GM19193 (cell line): ENCODE data around the gene EMILIN2.

Experiments
- POLR2A ChIP-seq: IDR thresholded peaks from 4 replicates; pipeline ENCODE4 v1.6.1; 2011; ENCODE audit not compliant: insufficient read depth, insufficient read length; ENCODE audit errors: extremely low read depth

The EMILIN2 gene

DNA sequence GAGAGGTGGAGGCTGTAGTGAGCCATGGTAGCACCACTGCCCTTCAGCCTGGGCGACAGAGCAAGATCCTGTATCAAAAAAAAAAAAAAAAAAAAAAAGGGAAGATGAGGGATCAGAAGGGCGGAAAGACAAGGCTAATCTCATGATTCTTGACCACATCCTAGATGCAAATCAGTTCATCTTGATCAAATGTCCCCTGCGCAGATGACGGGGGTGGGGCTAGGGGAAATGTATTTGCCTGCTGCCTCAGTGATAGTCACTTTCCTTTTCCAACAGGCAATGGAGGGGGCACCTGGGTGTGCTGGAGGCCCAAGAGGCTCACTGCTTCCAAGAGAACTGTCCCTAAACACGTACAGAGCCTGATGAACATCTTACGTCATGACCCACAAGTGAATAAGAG is 3.7 kb upstream of the EMILIN2 start:
- TF ChIP-seq POLR2A: no peak

DNA sequence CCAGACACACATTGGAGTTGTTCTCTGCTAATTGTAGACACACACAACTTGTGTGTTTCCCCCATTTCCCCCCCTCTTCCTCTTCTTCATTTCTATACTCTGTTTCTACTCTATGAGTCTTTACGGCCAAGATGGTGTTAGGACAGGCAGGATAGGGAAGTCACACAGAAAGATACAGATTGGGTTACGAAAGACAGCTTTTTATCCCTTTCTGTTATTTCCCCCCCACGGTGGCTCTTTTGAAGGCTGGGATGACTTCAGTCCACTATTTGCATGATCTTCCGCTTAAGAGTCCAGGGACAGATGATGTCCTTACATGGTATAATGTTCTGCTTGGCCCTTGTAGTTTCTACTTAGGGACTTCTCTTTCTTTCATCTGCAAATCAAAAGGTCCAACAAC is 1.6 kb upstream of the EMILIN2 start:
- no peak for TF ChIP-seq POLR2A

DNA sequence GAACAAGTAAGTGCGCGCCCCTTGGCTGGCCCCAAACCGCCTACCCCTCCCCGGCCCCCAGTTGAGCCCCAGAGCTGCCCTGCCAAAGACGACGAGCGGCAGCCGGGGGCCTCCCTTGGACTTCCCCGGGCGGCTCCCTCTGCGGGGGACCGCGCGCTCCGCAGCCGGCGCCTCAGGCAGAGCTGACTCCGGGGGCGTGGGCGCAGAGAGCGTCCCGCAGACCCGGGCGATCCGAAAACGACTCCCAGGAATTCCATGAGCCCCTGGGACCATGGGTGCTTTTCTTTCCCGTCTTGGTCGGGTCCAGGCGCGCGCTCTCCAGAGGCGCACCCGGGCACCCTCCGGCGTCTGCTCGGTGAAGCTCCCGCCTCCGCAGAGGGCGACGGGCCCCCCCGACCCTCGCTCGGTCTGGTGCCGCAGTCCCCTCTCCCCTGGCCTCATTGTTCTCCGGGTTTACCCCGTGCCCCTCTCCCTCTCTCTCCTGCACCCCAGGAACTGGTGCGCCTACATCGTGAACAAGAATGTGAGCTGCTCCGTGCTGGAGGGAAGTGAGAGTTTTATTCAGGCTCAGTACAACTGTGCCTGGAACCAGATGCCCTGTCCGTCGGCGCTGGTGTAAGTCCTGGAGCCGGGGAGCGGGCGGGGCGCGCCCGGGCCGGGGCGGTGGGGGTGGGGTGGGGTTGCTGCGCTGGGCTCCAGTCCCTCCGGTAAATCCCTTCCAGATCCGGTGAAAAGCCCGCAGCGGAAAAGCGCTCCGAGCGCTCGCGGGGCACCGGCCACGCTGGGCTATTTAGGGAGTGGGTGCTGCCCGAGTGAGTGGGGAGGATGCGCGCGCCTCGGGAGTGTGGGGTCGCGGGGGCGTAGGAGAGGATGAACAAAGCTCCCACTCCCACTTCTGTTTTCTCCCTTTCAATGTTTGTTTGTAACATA is 776 bp downstream of the EMILIN2 start:
- TF ChIP-seq POLR2A: no peak

DNA sequence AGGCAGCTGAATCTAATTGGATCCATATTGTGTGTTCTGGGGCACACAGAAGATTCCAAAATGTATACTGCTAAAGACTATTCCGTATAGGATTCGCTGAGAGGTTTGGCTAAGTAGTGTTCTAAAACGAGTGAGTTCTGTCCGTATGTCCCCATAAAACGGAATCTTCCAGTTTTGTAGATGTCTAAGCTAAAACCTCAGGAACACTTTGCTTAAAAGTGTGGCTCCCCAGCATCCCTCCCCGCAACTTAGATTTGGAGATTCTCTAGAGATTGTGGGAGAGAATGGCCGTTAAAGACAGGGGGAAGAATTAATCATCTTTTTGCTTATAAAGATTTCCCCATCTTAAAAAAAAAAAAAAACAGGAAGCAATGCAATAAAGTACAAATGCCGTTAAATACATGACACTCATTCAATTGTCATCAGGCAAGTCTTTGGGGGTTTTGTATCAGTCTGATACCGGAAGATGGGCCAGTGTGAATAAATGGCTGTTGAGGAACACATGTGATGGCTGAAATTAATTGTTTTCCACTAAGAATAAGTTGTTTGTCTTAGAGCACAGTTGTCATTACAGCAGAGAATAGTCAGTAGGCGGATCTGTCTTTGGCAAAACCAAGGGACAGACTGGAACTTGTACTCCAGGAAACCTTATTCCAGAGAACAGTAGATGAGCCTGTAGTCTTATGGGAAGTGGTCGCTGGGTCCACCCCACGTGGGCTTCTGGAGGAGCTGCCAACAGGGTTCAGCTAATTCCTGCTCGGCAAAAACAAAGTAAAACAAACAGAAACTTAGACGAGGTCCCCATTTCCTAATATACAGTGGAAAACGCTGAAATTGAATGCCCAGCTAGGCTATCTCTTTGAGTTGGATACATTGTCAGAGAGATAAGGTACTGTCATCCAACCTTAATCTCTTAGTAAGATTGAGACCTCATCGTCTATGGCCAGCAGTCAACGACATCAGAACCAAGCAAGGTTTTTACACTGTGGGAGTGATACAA is 1.7 kb downstream of the EMILIN2 start:
- TF ChIP-seq POLR2A: no peak

DNA sequence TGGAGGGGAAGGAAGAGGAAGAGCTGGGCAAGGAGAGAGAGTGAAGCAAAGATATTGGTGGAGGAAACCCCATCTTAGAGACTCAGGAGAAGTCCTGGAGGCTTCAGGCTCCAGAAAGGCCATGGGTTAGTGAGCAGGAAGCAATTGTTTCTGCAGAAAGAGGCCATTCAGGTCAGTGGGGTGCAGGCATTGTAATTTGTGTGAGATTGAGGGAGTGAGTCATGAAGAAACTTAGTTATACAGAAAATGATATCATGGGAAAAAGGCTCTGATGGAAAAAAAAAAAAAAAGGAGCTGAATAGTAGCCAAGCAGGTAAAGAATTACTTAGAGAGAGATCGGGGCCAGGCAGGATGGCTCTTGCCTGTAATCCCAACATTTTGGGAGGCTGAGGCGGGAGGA is 4.0 kb downstream of the EMILIN2 start:
- TF ChIP-seq POLR2A: no peak

DNA sequence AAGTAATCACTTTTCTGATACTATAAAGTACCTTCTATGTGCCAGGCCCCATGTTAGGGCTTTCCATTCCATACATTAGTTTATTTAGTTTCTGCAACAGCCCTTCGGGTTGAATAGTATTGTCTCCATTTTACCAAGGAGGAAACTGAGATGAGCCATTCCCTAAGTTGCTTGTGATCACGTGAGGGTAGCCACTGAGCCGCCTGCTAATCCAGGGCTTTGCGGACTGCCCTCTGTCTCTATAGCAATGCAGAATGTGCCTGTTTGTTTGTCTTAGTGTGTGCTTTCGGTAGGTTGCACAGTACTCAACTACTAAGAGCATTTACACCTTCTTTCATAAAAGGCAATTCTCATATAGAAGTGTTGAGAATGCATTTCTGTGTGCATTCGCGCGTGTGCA is 5.0 kb downstream of the EMILIN2 start:
- TF ChIP-seq POLR2A: no peak

DNA sequence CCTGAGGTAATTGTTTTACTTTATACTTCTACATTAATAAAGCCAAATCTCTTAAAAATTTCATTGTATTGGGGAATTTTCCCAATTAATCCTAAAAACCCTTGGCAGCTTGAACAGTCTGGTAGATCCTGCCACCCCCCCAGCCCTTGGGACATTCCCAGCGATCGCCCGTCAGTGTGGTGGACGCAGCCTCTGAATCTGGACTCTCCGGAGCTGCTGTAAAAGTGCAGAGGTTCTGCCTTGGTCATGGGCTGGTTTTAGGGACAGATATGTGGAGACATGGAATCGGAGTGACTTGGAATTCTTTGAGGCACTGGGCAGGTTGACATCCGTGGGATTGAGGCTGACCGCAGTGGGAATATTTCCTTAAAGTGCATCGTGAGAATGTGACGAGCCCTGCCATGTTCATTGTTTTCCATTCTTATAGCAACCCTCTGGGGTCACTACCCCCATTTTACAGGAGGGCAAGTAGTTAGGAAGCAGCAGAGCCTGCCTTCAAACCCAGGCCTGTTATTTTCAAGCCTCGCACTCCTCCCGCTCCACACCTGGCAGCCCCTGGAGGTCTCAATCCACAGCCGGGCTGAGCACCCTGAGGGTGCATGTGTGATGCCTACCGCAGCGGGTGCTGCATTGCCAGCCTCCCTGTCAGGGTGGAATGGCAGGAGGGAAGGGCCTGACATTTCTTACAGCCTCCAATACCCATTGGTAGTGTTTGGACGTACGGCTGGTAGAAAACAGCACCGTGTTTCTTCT is 6.5 kb downstream of the EMILIN2 start:
- no peak for TF ChIP-seq POLR2A

DNA sequence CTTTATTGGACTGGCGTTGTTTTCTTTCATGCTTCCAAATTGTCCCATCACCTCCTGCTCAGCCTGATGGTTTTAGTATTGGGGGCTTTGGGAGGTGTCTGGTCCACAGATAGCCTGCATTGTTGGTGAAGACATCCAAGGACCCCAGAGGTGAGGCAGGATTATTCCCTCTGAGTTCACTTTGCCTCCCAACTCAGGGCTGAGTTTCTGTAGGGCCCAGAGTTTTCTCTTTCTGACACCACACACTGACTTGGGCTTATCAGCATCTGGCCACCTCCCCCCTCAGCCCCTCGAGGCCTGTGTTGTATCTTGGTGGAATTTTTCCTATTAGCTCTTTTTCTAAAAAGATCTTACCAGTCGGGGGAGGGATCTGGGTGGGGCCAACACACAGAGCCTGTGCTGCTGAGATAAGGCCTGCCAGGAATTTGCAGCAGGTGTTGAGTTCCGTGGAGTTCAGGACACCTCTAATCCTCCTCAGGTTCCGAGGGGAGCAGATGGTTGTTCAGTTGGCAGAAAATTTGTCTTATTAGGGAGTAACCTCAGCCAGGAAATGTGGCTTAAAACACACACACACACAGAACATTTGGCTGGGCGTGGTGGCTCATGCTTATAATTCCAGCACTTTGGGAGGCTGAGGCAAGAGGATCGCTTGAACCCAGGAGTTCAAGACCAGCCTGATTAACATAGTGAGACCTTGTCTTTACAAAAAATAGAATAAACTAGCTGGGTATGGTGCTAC is 7.3 kb downstream of the EMILIN2 start:
- TF ChIP-seq POLR2A: no peak

DNA sequence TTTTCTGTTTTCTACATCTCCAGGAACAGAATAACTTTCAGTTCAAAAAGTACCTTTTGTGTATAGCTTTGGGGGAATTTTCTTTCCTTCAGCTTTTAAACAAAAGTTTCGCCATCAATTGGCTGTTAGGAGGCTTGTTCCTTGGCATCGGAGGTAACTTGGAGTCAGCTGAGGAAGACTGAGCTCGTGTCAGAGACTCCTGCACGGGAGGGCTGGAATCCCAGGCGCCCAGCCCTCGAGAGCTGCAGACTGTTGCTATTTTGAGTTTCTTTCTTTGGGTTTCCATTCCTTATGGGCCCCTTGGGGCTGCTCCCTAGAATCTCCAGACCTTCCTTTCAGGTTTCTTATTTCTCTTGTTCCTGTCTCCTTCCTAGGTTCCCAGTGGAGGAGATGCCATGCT is 8.1 kb downstream of the EMILIN2 start:
- TF ChIP-seq POLR2A: no peak

DNA sequence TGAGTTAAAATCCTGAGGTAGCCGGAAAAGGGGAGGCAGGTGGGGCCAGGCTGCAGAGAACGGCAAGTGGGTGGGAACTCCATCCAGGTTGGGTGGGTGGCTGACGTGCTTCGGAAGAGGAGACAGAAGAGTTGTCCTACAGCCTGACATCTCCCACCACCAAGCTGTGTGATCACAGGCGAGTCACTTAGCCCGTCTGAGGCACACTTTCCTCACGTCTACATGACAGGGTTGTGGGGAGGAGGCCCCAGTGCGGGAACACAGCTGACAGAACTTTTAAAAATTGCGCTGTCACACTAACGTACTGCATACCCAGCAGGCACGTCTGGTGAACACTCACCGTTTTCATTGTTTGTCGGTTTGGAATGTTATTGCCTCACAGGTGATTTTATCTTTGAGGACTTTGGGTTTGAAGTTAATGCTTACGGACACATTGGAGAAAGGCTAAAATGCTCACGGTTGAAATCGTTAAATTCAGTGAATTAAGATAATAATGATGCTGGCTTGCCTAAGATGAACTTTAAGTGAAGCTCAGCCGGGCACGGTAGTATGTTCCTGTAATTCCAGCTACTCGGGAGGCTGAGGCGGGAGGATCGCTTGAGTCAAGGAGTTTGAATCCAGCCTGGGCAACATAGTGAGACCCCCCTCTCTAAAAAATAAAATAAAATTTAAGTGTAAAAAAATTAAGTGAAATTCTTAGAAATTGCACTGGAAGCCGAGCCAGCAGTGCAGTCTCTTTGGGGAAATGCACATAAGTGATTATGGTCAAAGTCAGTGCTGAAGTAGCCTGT is 8.9 kb downstream of the EMILIN2 start:
- TF ChIP-seq POLR2A: no peak

DNA sequence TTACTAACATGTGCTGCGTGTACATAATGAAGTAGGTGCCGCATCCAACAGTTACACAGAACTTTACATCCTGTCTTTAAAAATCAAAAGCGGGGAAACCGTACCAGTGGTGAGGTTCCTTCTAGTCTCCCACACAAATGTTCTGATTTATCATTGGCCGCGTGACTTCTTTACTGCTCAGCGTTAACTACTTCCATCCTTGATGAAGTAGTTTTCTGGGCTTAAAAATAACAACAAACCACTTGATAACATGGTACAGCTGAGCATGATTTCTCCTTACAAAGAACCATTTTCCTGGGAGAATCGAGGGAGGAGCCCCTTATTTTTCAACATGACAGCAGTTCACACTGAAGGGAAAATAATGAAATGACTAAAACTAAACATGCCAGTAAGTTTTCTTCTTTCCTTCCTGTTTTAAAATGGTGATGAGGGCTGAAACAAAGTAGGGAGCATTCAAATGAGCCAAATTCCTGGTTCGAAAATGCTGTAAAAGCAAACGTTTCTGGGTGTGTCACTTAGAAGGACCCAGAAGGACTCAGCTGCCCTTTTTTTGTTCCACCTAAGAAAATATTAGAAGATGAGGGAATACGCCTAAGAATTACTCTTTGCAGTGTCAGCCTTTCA is 9.9 kb downstream of the EMILIN2 start:
- TF ChIP-seq POLR2A: no peak

DNA sequence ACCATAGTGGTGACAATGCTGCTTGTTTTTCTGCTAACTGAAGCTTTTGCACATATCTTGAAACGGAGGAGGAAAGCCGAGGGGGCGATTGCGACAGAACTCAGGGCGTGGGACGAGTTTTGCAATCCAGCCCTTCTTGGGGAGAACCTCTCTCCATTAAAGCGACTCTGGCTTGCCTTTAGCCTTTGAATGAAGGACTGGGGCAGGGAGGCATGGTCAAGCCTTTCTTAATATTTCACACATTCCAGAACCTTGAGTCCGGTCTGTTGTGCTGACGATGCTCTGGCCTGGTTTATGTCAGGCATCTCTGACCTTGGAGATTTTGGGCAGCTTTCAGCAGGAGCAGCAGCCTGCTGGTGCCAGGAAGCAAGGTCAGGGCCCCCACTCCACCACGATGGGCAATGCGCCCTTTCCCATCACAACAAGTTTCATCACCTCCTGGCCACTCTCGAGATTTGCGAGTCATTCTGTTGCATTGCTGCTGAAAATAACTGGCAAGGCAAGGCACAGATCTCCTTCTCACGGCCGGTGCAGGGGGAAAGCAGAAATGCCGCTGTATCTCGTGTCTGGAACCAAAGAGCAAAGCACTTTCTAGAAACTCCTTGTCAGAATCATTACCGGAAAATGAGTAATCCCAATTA is 10.8 kb downstream of the EMILIN2 start:
- no peak for TF ChIP-seq POLR2A
